ENCODE data around the gene PDS5A. TPM values are rescaled to one million over a fixed set of nuclear protein-coding genes. Genes with fewer than 3 reads are reported as not detected.
"Not testable (repeated sequence)": the region's sequence is repeated elsewhere in the genome, so short reads cannot be mapped to it uniquely, and the experiment has no call there.

The PDS5A gene
- total and polyA plus RNA-seq, 3 experiments from 2014 or later = 49.2 to 111 (median 111) TPM

DNA sequence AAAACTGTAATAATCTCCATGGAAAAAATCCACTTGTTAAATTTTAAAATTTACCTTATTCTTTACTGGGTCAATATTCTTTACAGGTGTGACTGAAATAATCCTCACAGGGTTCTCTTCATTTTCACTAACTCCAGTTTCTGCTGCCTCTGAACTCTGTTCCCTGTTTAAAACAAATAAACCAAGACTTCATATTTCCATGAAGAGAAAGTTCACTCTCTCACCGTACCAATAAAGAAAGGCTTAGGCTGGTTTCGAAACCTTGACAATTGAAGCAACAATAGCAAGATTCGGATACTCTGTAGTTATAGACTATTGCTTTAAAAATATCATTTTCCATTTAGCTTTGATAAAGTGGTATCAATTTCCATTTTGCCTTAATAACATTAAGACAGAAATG, 135.8 kb downstream of the PDS5A start:
- Mint-ChIP-seq H3K36me3 (peaks cover 8 to 77% (median 20%) of the 10 kb centered on the region in 3 donors), H3K4me3 (no peak overlapping the region), H3K9me3 (no peaks in the 10 kb centered on the region), H3K27me3 (no peaks in the 10 kb centered on the region), H3K27ac (no peak overlapping the region), H3K4me1 (no peaks in the 10 kb centered on the region)
- no peaks in the 10 kb centered on the region for H3K4me1 ChIP-seq (ENCODE audit: insufficient read depth, low read length)
- H3K27me3 ChIP-seq (ENCODE audit: insufficient read depth, low read length, poor library complexity, severe bottlenecking) = no peaks in the 10 kb centered on the region
- no peak overlapping the region for H3K4me3 ChIP-seq (ENCODE audit: low read length)
- ChIA-PET POLR2A (no interaction called here), CTCF (no interaction called here)
- peaks cover 28% of the 10 kb centered on the region for H3K36me3 ChIP-seq (ENCODE audit: insufficient read depth, low read length)
- no peak overlapping the region for H3K27ac ChIP-seq (ENCODE audit: low read depth, low read length)
- H3K9me3 ChIP-seq (ENCODE audit: low read length) = no peaks in the 10 kb centered on the region
- no peak for DNase-seq

DNA sequence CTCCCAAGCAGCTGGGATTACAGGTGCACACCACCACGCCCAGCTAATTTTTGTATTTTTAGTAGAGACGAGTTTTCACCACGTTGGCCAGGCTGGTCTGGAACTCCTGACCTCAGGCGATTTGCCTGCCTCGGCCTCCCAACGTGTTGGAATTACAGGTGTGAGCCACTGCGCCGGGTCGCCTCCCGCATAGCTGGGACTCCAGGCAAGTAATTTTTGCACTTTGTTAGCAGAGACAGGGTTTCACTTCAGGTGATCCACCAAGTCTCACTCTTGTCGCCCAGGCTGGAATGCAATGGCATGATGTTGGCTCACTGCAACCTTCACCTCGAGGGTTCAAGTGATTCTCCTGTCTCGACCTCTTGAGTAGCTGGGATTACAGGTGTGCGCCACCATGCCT, 137.2 kb downstream of the PDS5A start:
- peaks cover 13 to 80% (median 29%) of the 10 kb centered on the region in 3 donors for H3K36me3 Mint-ChIP-seq
- H3K27ac ChIP-seq (ENCODE audit: low read depth, low read length); DNase-seq; H3K27me3 Mint-ChIP-seq; H3K4me1 Mint-ChIP-seq; H3K27me3 ChIP-seq (ENCODE audit: insufficient read depth, low read length, poor library complexity, severe bottlenecking); CTCF ChIA-PET; POLR2A ChIA-PET; H3K9me3 ChIP-seq (ENCODE audit: low read length); H3K4me3 ChIP-seq (ENCODE audit: low read length); H3K9me3 Mint-ChIP-seq; H3K4me1 ChIP-seq (ENCODE audit: insufficient read depth, low read length); H3K27ac Mint-ChIP-seq; H3K4me3 Mint-ChIP-seq: not testable (repeated sequence)
- peaks cover 34% of the 10 kb centered on the region for H3K36me3 ChIP-seq (ENCODE audit: insufficient read depth, low read length)

- no peak overlapping the region for H3K27ac Mint-ChIP-seq
- ChIA-PET POLR2A (interaction anchor here (0.6 kb wide), 1 partner anchor 443 kb away, joined by 3 read pairs; no protein-coding TSS in a partner anchor), CTCF (no interaction called here)
- H3K4me1 Mint-ChIP-seq = no peaks in the 10 kb centered on the region
- H3K4me3 Mint-ChIP-seq = no peak overlapping the region
- no peaks in the 10 kb centered on the region for H3K9me3 ChIP-seq (ENCODE audit: low read length)
- no peaks in the 10 kb centered on the region for H3K4me1 ChIP-seq (ENCODE audit: insufficient read depth, low read length)
- no peak overlapping the region for H3K4me3 ChIP-seq (ENCODE audit: low read length)
- no peaks in the 10 kb centered on the region for H3K27me3 Mint-ChIP-seq
- DNase-seq = no peak
- H3K27ac ChIP-seq (ENCODE audit: low read depth, low read length) = no peak overlapping the region
- H3K9me3 Mint-ChIP-seq = no peaks in the 10 kb centered on the region
- H3K36me3 Mint-ChIP-seq = peaks cover 13 to 83% (median 32%) of the 10 kb centered on the region in 3 donors
- peaks cover 34% of the 10 kb centered on the region for H3K36me3 ChIP-seq (ENCODE audit: insufficient read depth, low read length)
- no peaks in the 10 kb centered on the region for H3K27me3 ChIP-seq (ENCODE audit: insufficient read depth, low read length, poor library complexity, severe bottlenecking)
Observed at GRCh38 chr4:39840027-39840426, 137.7 kb downstream of the PDS5A start.

GRCh38 chr4:39838431-39838830, 139.3 kb downstream of the PDS5A start:
- H3K9me3 ChIP-seq (ENCODE audit: low read length); H3K4me3 Mint-ChIP-seq; POLR2A ChIA-PET: not testable (repeated sequence)

DNA sequence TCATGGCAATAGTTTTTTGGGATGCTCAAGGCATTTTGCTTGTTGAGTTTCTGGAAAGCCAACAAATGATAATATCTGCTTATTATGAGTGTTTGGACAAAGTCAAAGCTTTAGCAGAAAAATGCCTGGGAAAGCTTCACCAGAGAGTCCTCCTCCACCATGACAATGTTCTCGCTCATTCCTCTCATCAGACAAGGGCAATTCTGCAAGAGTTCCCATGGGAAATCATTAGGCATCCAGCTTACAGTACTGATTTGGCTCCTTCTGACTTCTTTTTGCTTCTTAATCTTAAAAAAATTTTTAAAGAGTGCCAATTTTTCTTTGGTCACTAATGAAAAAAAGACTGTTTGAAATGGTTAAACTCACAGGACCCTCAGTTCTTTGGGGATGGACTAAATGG, 143.4 kb downstream of the PDS5A start:
- CTCF ChIA-PET = no interaction called here
- no peaks in the 10 kb centered on the region for H3K4me1 Mint-ChIP-seq
- peaks cover 13 to 74% (median 24%) of the 10 kb centered on the region in 3 donors for H3K36me3 Mint-ChIP-seq
- no peak for DNase-seq
- Histone ChIP-seq H3K27me3 (ENCODE audit: insufficient read depth, low read length, poor library complexity, severe bottlenecking) (no peaks in the 10 kb centered on the region), H3K4me1 (ENCODE audit: insufficient read depth, low read length) (no peaks in the 10 kb centered on the region), H3K36me3 (ENCODE audit: insufficient read depth, low read length) (peaks cover 26% of the 10 kb centered on the region), H3K27ac (ENCODE audit: low read depth, low read length) (no peak overlapping the region), H3K4me3 (ENCODE audit: low read length) (no peak overlapping the region), H3K9me3 (ENCODE audit: low read length) (no peaks in the 10 kb centered on the region)
- no peaks in the 10 kb centered on the region for H3K9me3 Mint-ChIP-seq
- H3K27me3 Mint-ChIP-seq = no peaks in the 10 kb centered on the region
- H3K27ac Mint-ChIP-seq = no peak overlapping the region
- H3K4me3 Mint-ChIP-seq = no peak overlapping the region
- POLR2A ChIA-PET = no interaction called here

More at GRCh38 chr4:39838431-39838830, 139.3 kb downstream of the PDS5A start:
- peaks cover 13 to 84% (median 30%) of the 10 kb centered on the region in 3 donors for H3K36me3 Mint-ChIP-seq
- DNase-seq; CTCF ChIA-PET; H3K27me3 ChIP-seq (ENCODE audit: insufficient read depth, low read length, poor library complexity, severe bottlenecking); H3K4me3 ChIP-seq (ENCODE audit: low read length); H3K9me3 Mint-ChIP-seq; H3K27me3 Mint-ChIP-seq; H3K4me1 Mint-ChIP-seq; H3K27ac ChIP-seq (ENCODE audit: low read depth, low read length); H3K4me1 ChIP-seq (ENCODE audit: insufficient read depth, low read length): not testable (repeated sequence)
- peak overlapping the region in 2 of 8 donors; percentile 43 to 50 for H3K27ac Mint-ChIP-seq
- H3K36me3 ChIP-seq (ENCODE audit: insufficient read depth, low read length) = peaks cover 39% of the 10 kb centered on the region

DNA sequence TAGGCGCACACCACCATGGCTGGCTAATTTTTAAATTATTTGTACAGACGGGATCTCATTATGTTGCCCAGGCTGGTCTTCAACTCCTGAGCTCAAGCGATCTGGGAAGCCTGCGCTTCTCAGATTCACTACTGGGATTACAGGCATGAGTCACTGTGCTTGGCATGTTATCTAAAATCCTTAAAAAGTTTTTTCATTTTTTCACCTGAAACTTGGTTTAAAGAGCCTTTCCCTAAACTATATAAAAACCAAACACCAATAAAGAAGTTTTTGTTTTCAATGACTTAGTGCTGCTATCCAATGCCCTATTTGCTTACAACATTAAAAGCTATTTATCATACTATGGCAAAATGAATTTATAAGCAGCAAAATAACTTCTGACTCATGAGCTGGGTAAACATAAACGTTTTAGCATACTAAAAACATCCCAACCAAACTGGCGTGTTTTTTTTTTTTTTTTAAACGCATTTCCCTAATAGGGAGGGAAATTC, 151.9 kb downstream of the PDS5A start:
- H3K4me1 ChIP-seq (ENCODE audit: insufficient read depth, low read length) = no peaks in the 10 kb centered on the region
- Mint-ChIP-seq H3K27ac (peak overlapping the region in 2 of 8 donors; percentile 36 to 61), H3K9me3 (no peaks in the 10 kb centered on the region), H3K36me3 (peaks cover 0 to 72% (median 14%) of the 10 kb centered on the region in 3 donors), H3K4me3 (no peak overlapping the region), H3K27me3 (no peaks in the 10 kb centered on the region), H3K4me1 (no peaks in the 10 kb centered on the region)
- H3K27ac ChIP-seq (ENCODE audit: low read depth, low read length) = no peak overlapping the region
- ChIA-PET CTCF (no interaction called here), POLR2A (interaction anchor here (0.6 kb wide), 1 partner anchor 28 kb away, joined by 5 read pairs; no protein-coding TSS in a partner anchor)
- no peak for DNase-seq
- no peaks in the 10 kb centered on the region for H3K27me3 ChIP-seq (ENCODE audit: insufficient read depth, low read length, poor library complexity, severe bottlenecking)
- H3K36me3 ChIP-seq (ENCODE audit: insufficient read depth, low read length) = peaks cover 14% of the 10 kb centered on the region
- no peak overlapping the region for H3K4me3 ChIP-seq (ENCODE audit: low read length)
- no peaks in the 10 kb centered on the region for H3K9me3 ChIP-seq (ENCODE audit: low read length)

DNA sequence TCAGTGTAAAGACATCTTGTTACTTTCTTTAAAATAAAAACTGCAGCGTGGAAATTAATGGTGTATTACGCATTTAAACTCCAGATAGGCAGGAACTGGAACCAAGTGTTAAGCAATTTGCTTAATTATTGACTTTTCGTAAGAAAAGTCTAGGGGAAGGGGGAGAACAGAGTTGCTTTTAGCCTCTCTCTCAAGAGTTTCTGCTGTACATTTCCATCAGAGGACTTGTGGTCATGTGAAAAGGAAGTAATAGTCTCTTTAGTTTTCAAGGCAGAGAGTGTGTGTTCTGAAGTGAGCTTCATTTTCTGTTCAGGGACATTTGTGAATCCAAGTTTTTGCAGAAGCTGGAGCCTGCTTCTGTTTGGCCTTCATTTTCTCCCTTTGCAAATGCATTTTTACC, 152.6 kb downstream of the PDS5A start:
- Mint-ChIP-seq H3K27ac (peak overlapping the region in 1 of 8 donors; percentile 21), H3K36me3 (peaks cover 0 to 67% (median 14%) of the 10 kb centered on the region in 3 donors), H3K4me3 (no peak overlapping the region), H3K27me3 (no peaks in the 10 kb centered on the region), H3K4me1 (no peaks in the 10 kb centered on the region), H3K9me3 (no peaks in the 10 kb centered on the region)
- no peak for DNase-seq
- H3K36me3 ChIP-seq (ENCODE audit: insufficient read depth, low read length) = peaks cover 14% of the 10 kb centered on the region
- H3K27me3 ChIP-seq (ENCODE audit: insufficient read depth, low read length, poor library complexity, severe bottlenecking) = no peaks in the 10 kb centered on the region
- CTCF ChIA-PET = no interaction called here
- H3K27ac ChIP-seq (ENCODE audit: low read depth, low read length) = no peak overlapping the region
- no peak overlapping the region for H3K4me3 ChIP-seq (ENCODE audit: low read length)
- H3K9me3 ChIP-seq (ENCODE audit: low read length) = no peaks in the 10 kb centered on the region
- POLR2A ChIA-PET = no interaction called here
- H3K4me1 ChIP-seq (ENCODE audit: insufficient read depth, low read length) = no peaks in the 10 kb centered on the region

DNA sequence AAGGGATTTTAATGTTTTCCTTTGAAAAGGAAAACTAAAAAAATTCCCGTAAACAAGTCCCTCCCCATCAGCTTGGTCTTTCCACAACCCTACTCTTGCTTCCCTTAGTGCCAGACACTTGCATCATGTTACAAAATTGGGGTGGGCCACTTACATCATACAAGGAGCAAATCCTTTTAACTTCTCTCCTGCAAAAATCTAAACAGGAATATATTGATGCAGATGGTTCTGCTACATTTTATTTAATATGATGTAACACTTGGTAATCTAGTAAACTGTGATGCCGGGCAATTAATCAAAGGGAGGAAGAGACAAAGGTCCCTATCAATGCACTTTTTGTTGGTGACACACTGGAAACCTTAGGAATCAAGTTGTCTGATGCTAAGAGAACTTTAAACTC, 154.5 kb downstream of the PDS5A start:
- peaks cover 0 to 54% (median 9%) of the 10 kb centered on the region in 3 donors for H3K36me3 Mint-ChIP-seq
- H3K27me3 ChIP-seq (ENCODE audit: insufficient read depth, low read length, poor library complexity, severe bottlenecking) = no peaks in the 10 kb centered on the region
- H3K27ac Mint-ChIP-seq = peak overlapping the region in 1 of 8 donors; percentile 43
- no peak for DNase-seq
- no peak overlapping the region for H3K4me3 Mint-ChIP-seq
- no peaks in the 10 kb centered on the region for H3K4me1 ChIP-seq (ENCODE audit: insufficient read depth, low read length)
- ChIA-PET CTCF (no interaction called here), POLR2A (no interaction called here)
- H3K9me3 ChIP-seq (ENCODE audit: low read length) = no peaks in the 10 kb centered on the region
- no peaks in the 10 kb centered on the region for H3K9me3 Mint-ChIP-seq
- H3K27me3 Mint-ChIP-seq = no peaks in the 10 kb centered on the region
- H3K4me3 ChIP-seq (ENCODE audit: low read length) = no peak overlapping the region
- H3K36me3 ChIP-seq (ENCODE audit: insufficient read depth, low read length) = peaks cover 12% of the 10 kb centered on the region
- H3K4me1 Mint-ChIP-seq = no peaks in the 10 kb centered on the region
- H3K27ac ChIP-seq (ENCODE audit: low read depth, low read length) = no peak overlapping the region

DNA sequence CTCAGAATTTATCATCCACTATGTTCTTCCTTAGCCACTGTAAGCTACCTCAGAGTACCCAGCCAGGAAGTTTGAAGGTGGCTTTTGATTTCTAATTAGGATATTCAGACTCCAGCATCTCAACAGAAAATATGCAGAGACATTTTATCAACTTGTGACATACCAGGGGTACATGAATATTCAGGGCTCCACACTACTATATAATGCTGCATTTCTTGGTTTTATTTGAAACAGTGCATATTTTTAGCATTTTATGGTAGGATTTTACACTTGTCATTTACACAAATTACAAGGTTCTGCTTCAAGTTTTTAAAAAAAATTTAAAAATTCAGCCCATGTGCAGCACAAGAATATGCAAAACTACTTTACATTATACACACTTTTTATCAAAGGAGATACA, 155.0 kb downstream of the PDS5A start:
- Mint-ChIP-seq H3K4me1 (no peaks in the 10 kb centered on the region), H3K9me3 (no peaks in the 10 kb centered on the region), H3K27ac (no peak overlapping the region), H3K27me3 (no peaks in the 10 kb centered on the region), H3K4me3 (no peak overlapping the region), H3K36me3 (peaks cover 0 to 49% (median 8%) of the 10 kb centered on the region in 3 donors)
- Histone ChIP-seq H3K4me1 (ENCODE audit: insufficient read depth, low read length) (no peaks in the 10 kb centered on the region), H3K4me3 (ENCODE audit: low read length) (no peak overlapping the region), H3K27me3 (ENCODE audit: insufficient read depth, low read length, poor library complexity, severe bottlenecking) (no peaks in the 10 kb centered on the region), H3K27ac (ENCODE audit: low read depth, low read length) (no peak overlapping the region), H3K36me3 (ENCODE audit: insufficient read depth, low read length) (peaks cover 6% of the 10 kb centered on the region), H3K9me3 (ENCODE audit: low read length) (no peaks in the 10 kb centered on the region)
- CTCF ChIA-PET = no interaction called here
- POLR2A ChIA-PET = no interaction called here
- DNase-seq = no peak
